NCI-H748 (cell line): ENCODE measurements around the gene BEX2.

Experiments
- DNase-seq: peaks from one replicate; lab custom pipeline; 2025; ENCODE audit not compliant: unreplicated experiment; lab: John Stamatoyannopoulos, UW

The BEX2 gene

DNA sequence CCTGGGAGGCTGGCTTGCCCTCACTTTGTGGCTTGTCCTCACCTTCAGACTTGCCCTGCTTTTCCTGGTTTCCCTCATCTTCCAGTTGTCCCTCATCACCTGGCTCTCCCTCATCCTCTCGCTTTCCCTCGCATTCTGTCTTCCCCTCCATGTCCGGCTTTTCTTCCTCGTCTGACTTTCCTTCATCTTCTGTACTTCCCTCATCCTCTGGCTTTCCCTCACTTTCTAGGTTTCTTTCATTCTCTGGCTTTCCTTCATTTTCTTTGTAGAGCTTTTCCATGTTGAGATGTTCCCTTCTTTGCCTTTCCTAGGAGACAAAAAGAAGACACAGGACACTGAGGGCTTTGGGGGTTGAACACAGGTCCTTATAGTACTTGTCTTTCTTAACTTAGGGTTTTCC, 36.5 kb downstream of the BEX2 start:
- no peak for DNase-seq
